ENCODE data around the gene RNMT.
A peak's percentile ranks its signal among the peaks of the same experiment; 100 is the strongest.

GRCh38 chr18:13811993-13812392 lies 85.5 kb downstream of the RNMT start:
- TF ChIP-seq CTCF (IDR thresholded peaks at IDR 0.05; ENCODE audit: insufficient read depth, low read length, poor library complexity, severe bottlenecking) (peak; percentile 17), EZH2phosphoT487 (conservative IDR thresholded peaks at IDR 0.05; ENCODE audit: low read length) (no peak)
